K562 (cell line): ENCODE results near the gene MAP3K6. TPM values are rescaled to one million over a fixed set of nuclear protein-coding genes. Genes with fewer than 3 reads are reported as not detected.

Experiments
- ATF6 ChIP-seq: sonication (generic); formaldehyde crosslinking; IDR thresholded peaks from 2 replicates; pipeline ENCODE4 v1.4.0; 2020; ENCODE audit warnings: mild to moderate bottlenecking, missing genetic modification reagents
- BHLHE40 ChIP-seq: IDR thresholded peaks from 2 replicates; pipeline ENCODE4 v1.6.1; 2011; ENCODE audit warnings: low read length, improper control_type of control experiment
- CCNT2 ChIP-seq: IDR thresholded peaks from 2 replicates; pipeline ENCODE4 v1.6.1; 2011; ENCODE audit warnings: borderline replicate concordance, low read depth, mild to moderate bottlenecking, moderate library complexity, mixed read lengths, low read length; ENCODE audit not compliant: insufficient read length; ENCODE audit errors: extremely low read depth
- CHD4 ChIP-seq: fragments of 200-600 bp; sonication (generic); IDR thresholded peaks from 3 replicates; pipeline ENCODE4 v1.6.1; 2012; ENCODE audit warnings: low read depth, mild to moderate bottlenecking, mixed read lengths, low read length, inconsistent platforms; ENCODE audit not compliant: insufficient read depth, insufficient replicate concordance, poor library complexity, severe bottlenecking
- DACH1 ChIP-seq: fragments of 450-650 bp; IDR thresholded peaks from 2 replicates; pipeline ENCODE4 v1.6.1; 2018; ENCODE audit not compliant: partially characterized antibody
- EGR1 ChIP-seq: fragments of 450-650 bp; conservative IDR thresholded peaks from 2 replicates; pipeline ENCODE4 v1.6.1; 2017; ENCODE audit warnings: mild to moderate bottlenecking
- FOXJ2 ChIP-seq: fragments of 200-800 bp; sonication (Bioruptor generic); IDR thresholded peaks from 2 replicates; pipeline ENCODE4 v1.6.1; 2016; ENCODE audit warnings: missing genetic modification characterization, missing compliant biosample characterization
- FOXP1 ChIP-seq: sonication (generic); formaldehyde crosslinking; IDR thresholded peaks from 2 replicates; pipeline ENCODE4 v1.8.0; 2022; ENCODE audit warnings: mild to moderate bottlenecking, missing genetic modification reagents
- MED1 ChIP-seq: sonication (generic); formaldehyde crosslinking; IDR thresholded peaks from 2 replicates; pipeline ENCODE4 v1.8.1; 2023; ENCODE audit warnings: missing genetic modification reagents, borderline replicate concordance
- NFE2 ChIP-seq: IDR thresholded peaks from 2 replicates; pipeline ENCODE4 v1.6.1; 2014; ENCODE audit warnings: antibody characterized with exemption, low read depth
- PHF21A ChIP-seq: fragments of 450-650 bp; IDR thresholded peaks from 2 replicates; pipeline ENCODE4 v1.6.1; 2017; ENCODE audit warnings: low read depth, borderline replicate concordance
- PHF8 ChIP-seq: fragments of 200-600 bp; sonication (generic); IDR thresholded peaks from 2 replicates; pipeline ENCODE4 v1.6.1; 2012; ENCODE audit warnings: mixed run types, mild to moderate bottlenecking, inconsistent platforms, low read length, moderate library complexity, borderline replicate concordance
- SRSF1 ChIP-seq: fragments of 200-400 bp; formaldehyde crosslinking; IDR thresholded peaks from 2 replicates; pipeline ENCODE4 v1.6.1; 2017; ENCODE audit warnings: mild to moderate bottlenecking, low read depth, low read length, moderate library complexity
- THRAP3 ChIP-seq: fragments of 450-650 bp; IDR thresholded peaks from 2 replicates; pipeline ENCODE4 v1.6.1; 2016; ENCODE audit warnings: mild to moderate bottlenecking, inconsistent platforms, borderline replicate concordance
- WHSC1 ChIP-seq: IDR thresholded peaks from one replicate; pipeline ENCODE4 v1.6.1; 2012; ENCODE audit warnings: low read length, control low read depth, inconsistent platforms
- ZNF431 ChIP-seq: sonication (generic); formaldehyde crosslinking; IDR thresholded peaks from 2 replicates; pipeline ENCODE4 v1.8.0; 2022; ENCODE audit warnings: mild to moderate bottlenecking, missing genetic modification reagents
- polyA plus RNA-seq, 8 experiments: library from polyadenylated mRNA; depleted of rRNA in 4 of 8; stranded (reverse) in 5 of 8; unstranded in 3 of 8; fragments of >200 nt; fragmentation: Nextera tagmentation in 2 of 8; fragmentation: Illumina TruSeq in 1 of 8; extraction: Ambion mirVana in 2 of 8; extraction: Trizol in 1 of 8; gene quantifications; 2 replicates each; pipeline versions ENCODE4 v1.2.1 to v1.2.3, GENCODE V29; 2011 to 2014; ENCODE audit warnings: inconsistent platforms in 1 of 8, missing spikeins in 1 of 8
- total RNA-seq, 7 experiments: library from RNA; depleted of rRNA in 6 of 7; stranded (reverse); fragments of >200 nt in 6 of 7; fragmentation: Illumina TruSeq in 2 of 7; extraction: Trizol in 2 of 7; gene quantifications; 2 replicates each; pipeline versions ENCODE4 v1.2.1 to v1.2.3, GENCODE V29; 2011 to 2021; ENCODE audit warnings: low replicate concordance in 1 of 7
- TF ChIP-seq, protein P1 (sequence below): fragments of 450-650 bp; formaldehyde crosslinking; IDR thresholded peaks from 2 replicates; pipeline ENCODE4 v1.4.0; 2020; ENCODE audit warnings: mild to moderate bottlenecking, moderate library complexity
- TF ChIP-seq, protein P2 (sequence below), 3 experiments: fragments of 200-800 bp in 1 of 3; sonication (Bioruptor generic) in 1 of 3; sonication (generic) in 1 of 3; formaldehyde crosslinking in 1 of 3; IDR thresholded peaks; 2 replicates each; pipeline versions ENCODE4 v1.6.1 to v1.8.0; 2016 to 2022; ENCODE audit warnings: mild to moderate bottlenecking in 2 of 3, missing compliant biosample characterization in 2 of 3, missing genetic modification characterization in 2 of 3, missing genetic modification reagents in 1 of 3
- TF ChIP-seq, protein P3 (sequence below): sonication (generic); formaldehyde crosslinking; IDR thresholded peaks from 2 replicates; pipeline ENCODE4 v1.8.1; 2023; ENCODE audit warnings: mild to moderate bottlenecking, missing genetic modification reagents

The MAP3K6 gene
- total and polyA plus RNA-seq, 9 of the 15 experiments (the other 6 are each of a cell fraction or from before 2014, with no cell fraction given) = 0.99 to 21.9 (median 7.0) TPM

DNA sequence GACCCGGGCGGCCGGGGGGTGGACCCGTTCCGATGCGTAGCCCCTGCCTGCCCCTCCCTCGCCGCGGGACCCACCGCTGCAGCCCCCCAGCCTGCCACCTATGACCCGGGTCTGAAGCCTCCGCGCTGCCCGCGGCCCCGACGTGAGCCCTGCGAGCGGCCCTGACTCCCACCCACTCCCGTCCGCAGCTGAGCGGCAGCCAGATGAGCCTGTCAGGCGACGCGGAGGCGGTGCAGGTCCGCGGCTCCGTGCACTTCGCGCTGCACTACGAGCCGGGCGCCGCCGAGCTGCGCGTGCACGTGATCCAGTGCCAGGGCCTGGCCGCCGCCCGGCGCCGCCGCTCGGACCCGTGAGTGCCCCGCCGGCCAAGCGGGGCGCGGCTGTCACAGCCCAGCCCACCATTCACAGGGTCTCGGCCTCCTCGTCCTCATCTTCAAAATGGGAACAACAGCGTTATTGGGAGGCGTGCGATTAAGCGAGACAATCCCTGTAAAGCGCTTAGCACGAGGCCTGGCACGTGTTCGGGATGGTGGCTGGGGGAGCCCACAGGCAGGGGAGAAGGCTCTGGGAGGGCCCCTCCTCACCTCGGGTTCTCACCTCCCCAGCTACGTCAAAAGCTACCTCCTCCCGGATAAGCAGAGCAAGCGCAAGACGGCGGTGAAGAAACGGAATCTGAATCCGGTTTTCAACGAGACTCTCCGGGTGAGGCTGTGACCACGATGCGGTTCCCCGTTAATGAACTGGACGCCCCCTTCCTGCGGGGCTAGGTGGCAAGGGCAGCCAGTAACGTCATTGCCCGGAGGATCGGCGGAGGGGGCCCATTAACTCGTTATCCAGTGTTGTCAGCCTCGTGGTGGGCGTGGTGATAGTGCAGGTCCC lies 16.7 kb downstream of the MAP3K6 start (continued):
- TF ChIP-seq, protein P1, sequence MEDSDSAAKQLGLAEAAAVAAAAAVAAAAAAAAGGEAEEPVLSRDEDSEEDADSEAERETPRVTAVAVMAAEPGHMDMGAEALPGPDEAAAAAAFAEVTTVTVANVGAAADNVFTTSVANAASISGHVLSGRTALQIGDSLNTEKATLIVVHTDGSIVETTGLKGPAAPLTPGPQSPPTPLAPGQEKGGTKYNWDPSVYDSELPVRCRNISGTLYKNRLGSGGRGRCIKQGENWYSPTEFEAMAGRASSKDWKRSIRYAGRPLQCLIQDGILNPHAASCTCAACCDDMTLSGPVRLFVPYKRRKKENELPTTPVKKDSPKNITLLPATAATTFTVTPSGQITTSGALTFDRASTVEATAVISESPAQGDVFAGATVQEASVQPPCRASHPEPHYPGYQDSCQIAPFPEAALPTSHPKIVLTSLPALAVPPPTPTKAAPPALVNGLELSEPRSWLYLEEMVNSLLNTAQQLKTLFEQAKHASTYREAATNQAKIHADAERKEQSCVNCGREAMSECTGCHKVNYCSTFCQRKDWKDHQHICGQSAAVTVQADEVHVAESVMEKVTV (CRISPR knock-in tag) = no peak
- TF ChIP-seq WHSC1 (no peak), THRAP3 (0 out of 2 replicates have a peak, but pooled peaks have one; percentile 13), FOXP1 (CRISPR knock-in tag) (no peak), PHF8 (peak; percentile 9; the same call in 1 of the 2 replicates), NFE2 (no peak), EGR1 (0 out of 2 replicates have a peak, but pooled peaks have one; percentile 2), MED1 (no peak), ZNF431 (CRISPR knock-in tag) (peak; percentile 35; the same call in 1 of the 2 replicates), PHF21A (no peak), CHD4 (no peak), BHLHE40 (0 out of 2 replicates have a peak, but pooled peaks have one; percentile 8), SRSF1 (no peak), CCNT2 (peak; percentile 1), DACH1 (peak; percentile 31), FOXJ2 (tag) (no peak), ATF6 (CRISPR knock-in tag) (no peak)
- TF ChIP-seq, protein P2, sequence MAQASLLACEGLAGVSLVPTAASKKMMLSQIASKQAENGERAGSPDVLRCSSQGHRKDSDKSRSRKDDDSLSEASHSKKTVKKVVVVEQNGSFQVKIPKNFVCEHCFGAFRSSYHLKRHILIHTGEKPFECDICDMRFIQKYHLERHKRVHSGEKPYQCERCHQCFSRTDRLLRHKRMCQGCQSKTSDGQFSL (CRISPR knock-in tag; IDR thresholded peaks at IDR 0.05) = 0 out of 2 replicates have a peak, but pooled peaks have one; percentile 30
- TF ChIP-seq, protein P2 (tag; IDR thresholded peaks at IDR 0.05) = no peak
- TF ChIP-seq, protein P3, sequence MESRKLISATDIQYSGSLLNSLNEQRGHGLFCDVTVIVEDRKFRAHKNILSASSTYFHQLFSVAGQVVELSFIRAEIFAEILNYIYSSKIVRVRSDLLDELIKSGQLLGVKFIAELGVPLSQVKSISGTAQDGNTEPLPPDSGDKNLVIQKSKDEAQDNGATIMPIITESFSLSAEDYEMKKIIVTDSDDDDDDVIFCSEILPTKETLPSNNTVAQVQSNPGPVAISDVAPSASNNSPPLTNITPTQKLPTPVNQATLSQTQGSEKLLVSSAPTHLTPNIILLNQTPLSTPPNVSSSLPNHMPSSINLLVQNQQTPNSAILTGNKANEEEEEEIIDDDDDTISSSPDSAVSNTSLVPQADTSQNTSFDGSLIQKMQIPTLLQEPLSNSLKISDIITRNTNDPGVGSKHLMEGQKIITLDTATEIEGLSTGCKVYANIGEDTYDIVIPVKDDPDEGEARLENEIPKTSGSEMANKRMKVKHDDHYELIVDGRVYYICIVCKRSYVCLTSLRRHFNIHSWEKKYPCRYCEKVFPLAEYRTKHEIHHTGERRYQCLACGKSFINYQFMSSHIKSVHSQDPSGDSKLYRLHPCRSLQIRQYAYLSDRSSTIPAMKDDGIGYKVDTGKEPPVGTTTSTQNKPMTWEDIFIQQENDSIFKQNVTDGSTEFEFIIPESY = peak; percentile 75; the same call in 1 of the 2 replicates
